NCI-H774 (cell line): ENCODE measurements around the gene NME3.
A peak's percentile ranks its signal among the peaks of the same experiment; 100 is the strongest.

ENCODE experiments used
- DNase-seq: peaks from one replicate; lab custom pipeline; 2025; lab: John Stamatoyannopoulos, UW

NME3 gene

GRCh38 chr16:1724491-1724890 is 46.9 kb downstream of the NME3 start:
- DNase-seq = no peak

GRCh38 chr16:1723450-1724147 is 47.7 kb downstream of the NME3 start:
- DNase-seq = peak; percentile 1

GRCh38 chr16:1721372-1721771 is 50.0 kb downstream of the NME3 start:
- DNase-seq = no peak
